Retinal pigment epithelial cell (primary cell): ENCODE measurements around the gene APAF1.

ENCODE experiments used
- DNase-seq: peaks from one replicate; pipeline ENCODE4 v3.0.0-alpha.2; 2010; ENCODE audit warnings: low read depth
- H3K4me3 ChIP-seq: 2 replicates; pipeline ENCODE4 v1.5.1; 2011; ENCODE audit warnings: mild to moderate bottlenecking, low read length, control low read depth, moderate library complexity
- TF ChIP-seq, protein P1 (sequence below): conservative IDR thresholded peaks from 2 replicates; pipeline ENCODE4 v1.5.1; 2011; ENCODE audit warnings: low read depth, low read length, control low read depth, inconsistent platforms

The APAF1 gene

DNA sequence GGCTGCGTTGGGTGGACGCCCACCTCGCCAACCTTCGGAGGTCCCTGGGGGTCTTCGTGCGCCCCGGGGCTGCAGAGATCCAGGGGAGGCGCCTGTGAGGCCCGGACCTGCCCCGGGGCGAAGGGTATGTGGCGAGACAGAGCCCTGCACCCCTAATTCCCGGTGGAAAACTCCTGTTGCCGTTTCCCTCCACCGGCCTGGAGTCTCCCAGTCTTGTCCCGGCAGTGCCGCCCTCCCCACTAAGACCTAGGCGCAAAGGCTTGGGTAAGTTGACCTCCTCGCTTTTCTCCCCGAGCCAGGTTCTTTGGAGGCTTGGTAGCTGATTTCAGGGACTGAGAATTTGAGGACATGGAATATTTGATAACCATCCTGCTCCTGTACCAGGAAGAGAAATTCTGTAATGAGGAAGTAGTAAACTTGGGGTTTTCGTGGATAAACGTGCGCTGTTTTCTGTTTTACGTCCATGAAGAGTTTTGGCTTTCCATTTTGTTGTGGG is 530 bp downstream of the APAF1 start:
- no peak for DNase-seq

DNA sequence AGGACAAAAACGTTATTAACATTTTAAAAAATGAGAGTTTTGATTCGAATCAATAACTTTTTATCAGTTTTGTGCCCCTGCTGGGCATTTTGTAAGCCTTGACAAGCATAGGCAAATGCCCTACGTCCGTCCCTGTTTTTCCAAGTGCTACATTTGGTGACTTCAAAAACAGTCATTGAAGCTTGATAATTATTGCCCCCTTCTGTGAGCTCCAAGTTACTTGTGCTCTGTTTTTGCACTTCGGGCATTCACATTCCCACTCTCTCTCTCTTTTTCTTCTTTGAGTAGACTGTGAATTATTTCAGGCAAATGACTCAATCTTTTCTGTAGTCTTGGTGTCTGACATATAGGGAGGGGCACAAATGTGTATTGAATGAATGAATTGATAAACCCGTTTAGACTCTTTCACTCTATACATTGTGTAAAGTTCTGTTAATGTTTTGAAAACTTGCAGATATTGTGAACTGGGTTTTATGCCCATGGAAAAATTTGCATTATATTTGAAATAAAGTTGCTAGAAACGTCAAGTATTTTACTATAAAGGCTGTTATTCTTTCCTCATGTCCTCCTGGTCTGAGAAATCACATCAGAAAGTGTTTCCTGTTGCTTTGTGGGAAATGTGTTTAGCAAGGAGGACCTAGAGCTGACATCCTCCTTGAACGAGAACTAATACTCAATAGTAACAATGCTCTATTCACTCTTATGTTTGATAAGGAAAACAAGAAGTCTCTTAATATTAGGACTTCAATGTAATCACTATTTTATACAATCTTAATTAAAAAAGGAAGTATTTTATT is 1.4 kb downstream of the APAF1 start:
- DNase-seq, result no peak
- peak overlapping the region; percentile 91 for H3K4me3 ChIP-seq
- TF ChIP-seq, protein P1, sequence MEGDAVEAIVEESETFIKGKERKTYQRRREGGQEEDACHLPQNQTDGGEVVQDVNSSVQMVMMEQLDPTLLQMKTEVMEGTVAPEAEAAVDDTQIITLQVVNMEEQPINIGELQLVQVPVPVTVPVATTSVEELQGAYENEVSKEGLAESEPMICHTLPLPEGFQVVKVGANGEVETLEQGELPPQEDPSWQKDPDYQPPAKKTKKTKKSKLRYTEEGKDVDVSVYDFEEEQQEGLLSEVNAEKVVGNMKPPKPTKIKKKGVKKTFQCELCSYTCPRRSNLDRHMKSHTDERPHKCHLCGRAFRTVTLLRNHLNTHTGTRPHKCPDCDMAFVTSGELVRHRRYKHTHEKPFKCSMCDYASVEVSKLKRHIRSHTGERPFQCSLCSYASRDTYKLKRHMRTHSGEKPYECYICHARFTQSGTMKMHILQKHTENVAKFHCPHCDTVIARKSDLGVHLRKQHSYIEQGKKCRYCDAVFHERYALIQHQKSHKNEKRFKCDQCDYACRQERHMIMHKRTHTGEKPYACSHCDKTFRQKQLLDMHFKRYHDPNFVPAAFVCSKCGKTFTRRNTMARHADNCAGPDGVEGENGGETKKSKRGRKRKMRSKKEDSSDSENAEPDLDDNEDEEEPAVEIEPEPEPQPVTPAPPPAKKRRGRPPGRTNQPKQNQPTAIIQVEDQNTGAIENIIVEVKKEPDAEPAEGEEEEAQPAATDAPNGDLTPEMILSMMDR, result no peak

More for the DNA sequence above, 530 bp downstream of the APAF1 start:
- TF ChIP-seq, protein P1, result no peak
- peak overlapping the region; percentile 91 for H3K4me3 ChIP-seq

DNA sequence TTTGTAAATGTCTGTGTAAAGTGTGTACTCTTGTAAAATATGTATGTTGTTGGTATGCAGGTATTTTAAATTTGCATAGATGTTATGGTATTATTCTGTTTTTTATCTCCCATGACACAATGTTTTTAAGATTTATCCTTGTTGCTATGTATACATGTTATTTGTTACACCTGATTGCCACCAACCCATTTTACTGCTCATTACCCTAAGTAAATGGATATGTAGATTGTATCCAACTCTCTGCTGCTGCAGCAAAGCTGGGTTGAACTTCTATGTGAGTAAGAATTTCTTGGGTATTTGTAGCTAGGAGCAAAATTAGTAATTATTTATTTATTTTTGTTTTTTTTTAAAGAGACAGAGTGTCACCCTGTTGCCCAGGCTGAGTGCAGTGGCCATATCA is 6.2 kb downstream of the APAF1 start:
- TF ChIP-seq, protein P1, result no peak
- DNase-seq, result no peak

DNA sequence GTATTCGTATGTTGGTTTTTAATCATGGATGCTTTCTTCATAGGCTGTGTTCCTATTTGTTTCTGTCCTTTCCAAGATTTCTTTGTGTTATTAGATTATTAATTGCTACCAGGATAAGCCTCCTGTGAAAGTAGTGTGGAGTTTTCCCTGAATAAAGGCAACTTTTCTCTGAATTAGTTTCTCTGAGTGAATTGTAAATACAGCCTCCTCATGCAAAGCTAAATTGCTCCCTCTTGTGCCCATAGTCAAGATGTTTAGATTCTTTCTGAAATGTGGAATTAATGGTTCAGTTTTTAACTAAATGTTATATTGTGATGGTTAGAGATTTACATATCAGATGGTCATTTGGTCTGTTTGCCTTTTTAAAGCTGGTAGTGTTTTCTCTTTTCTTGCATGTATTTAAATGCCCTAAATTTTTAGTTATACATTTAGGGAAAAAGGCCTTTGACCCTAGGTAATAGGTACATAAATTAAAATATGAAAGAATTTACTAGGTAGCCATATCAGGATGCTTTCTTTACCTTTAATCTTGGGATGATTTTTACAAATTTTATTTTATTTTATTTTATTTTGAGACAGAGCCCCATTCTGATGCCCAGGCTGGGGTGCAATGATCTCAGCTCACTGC is 8.9 kb downstream of the APAF1 start:
- DNase-seq, result peak; percentile 34
- no peak overlapping the region for H3K4me3 ChIP-seq
- TF ChIP-seq, protein P1, result peak; percentile 64

More for the DNA sequence above, 6.2 kb downstream of the APAF1 start:
- H3K4me3 ChIP-seq, result no peak overlapping the region

DNA sequence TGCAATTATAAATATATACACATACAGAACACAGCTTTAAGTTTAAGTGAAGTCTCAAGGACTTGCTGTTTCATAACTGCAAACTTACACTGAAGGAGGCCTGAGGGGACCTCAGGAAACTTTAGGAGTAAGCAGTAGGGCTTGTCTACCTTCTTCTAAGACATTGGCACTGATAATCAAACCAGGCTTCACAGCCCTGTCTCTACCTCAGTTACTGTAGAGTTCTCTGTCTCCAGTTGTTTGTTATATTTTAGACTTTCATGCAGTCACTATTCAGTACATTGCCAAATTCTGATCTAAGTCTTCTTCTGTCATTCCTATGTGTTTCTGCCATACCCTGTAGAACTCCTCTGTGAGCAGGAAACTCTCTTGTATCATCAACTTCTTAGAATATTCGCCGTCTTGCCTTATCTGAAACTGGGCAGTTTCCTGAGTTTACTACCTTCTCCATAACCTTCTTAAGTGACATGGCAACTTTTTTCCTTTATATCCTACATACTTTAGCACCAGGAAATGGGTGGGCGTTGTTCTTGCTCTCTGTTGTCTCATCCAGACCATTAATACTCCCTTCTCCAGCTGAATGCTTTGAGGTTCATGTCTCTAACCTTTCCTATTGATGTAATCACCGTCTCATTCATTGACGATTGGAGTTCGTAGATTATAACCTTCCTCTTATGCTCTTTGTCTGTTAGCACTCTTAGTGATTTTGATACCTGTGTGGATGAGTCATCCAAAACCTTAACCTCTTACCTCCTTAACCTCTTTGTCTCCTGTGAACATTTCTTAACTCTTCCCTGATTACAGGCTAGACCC is 11.4 kb downstream of the APAF1 start:
- TF ChIP-seq, protein P1, result no peak
- no peak for DNase-seq
- no peak overlapping the region for H3K4me3 ChIP-seq

DNA sequence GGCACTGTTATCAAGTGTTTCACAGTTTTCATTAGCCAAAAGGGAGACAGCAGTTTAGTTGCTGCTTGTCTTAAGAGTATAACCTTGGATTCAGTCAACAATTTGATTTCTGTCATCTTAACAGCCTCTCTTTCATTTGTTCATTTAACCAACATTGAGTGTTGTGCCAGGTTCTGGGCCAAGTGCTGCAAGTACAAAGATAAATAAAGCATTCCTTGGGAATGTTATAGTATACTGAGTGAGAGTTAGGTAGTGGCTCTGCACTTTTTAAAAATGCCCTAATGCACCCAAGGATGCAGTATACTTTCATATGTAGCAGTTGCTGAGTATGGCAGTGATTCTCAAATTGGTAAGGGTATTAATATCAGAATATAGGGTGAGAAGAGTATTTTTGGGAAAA is 15.4 kb downstream of the APAF1 start:
- TF ChIP-seq, protein P1, result no peak
- DNase-seq, result no peak
- no peak overlapping the region for H3K4me3 ChIP-seq
